ENCODE results near the gene H2BK1. TPM values are rescaled to one million over a fixed set of nuclear protein-coding genes. Genes with fewer than 3 reads are reported as not detected.

Gene H2BK1
- total RNA-seq, 2 experiments from 2014 or later: 0.76 TPM; not detected in 1

- Mint-ChIP-seq H3K4me1 (ENCODE audit: low read depth) (peaks cover 26% of the 10 kb centered on the region), H3K36me3 (ENCODE audit: low read depth) (no peaks in the 10 kb centered on the region), H3K27ac (no peak overlapping the region), H3K4me3 (no peak overlapping the region), H3K27me3 (ENCODE audit: low read depth) (peaks cover 73% of the 10 kb centered on the region), H3K9me3 (ENCODE audit: insufficient read depth) (no peaks in the 10 kb centered on the region)
- ChIA-PET CTCF (interaction anchor here (1.1 to 1.4 kb wide), 3 partner anchors 53 to 127 kb away, joined by 3 to 6 read pairs (median 3); no protein-coding TSS in a partner anchor), POLR2A (no interaction called here)
- ATAC-seq (no peak), DNase-seq (no peak)
Measured at GRCh38 chr7:151250181-151251132, 40.2 kb upstream of the H2BK1 start.

GRCh38 chr7:151249732-151250072 lies 39.4 kb upstream of the H2BK1 start:
- CTCF ChIA-PET: no interaction called here
- Mint-ChIP-seq H3K4me1 (ENCODE audit: low read depth) (peaks cover 30% of the 10 kb centered on the region), H3K9me3 (ENCODE audit: insufficient read depth) (no peaks in the 10 kb centered on the region), H3K27me3 (ENCODE audit: low read depth) (peaks cover 75% of the 10 kb centered on the region), H3K4me3 (no peak overlapping the region), H3K36me3 (ENCODE audit: low read depth) (no peaks in the 10 kb centered on the region), H3K27ac (no peak overlapping the region)
- ATAC-seq (no peak), DNase-seq (no peak)
- POLR2A ChIA-PET: no interaction called here

- Mint-ChIP-seq H3K4me3 (no peak overlapping the region), H3K36me3 (ENCODE audit: low read depth) (no peaks in the 10 kb centered on the region), H3K4me1 (ENCODE audit: low read depth) (peaks cover 35% of the 10 kb centered on the region), H3K27ac (no peak overlapping the region), H3K27me3 (ENCODE audit: low read depth) (peaks cover 71% of the 10 kb centered on the region), H3K9me3 (ENCODE audit: insufficient read depth) (no peaks in the 10 kb centered on the region)
- ChIA-PET POLR2A (no interaction called here), CTCF (no interaction called here)
- peak; percentile 40 for DNase-seq
- ATAC-seq: no peak
Measured at GRCh38 chr7:151249034-151249731, 38.9 kb upstream of the H2BK1 start.

- ChIA-PET CTCF (interaction anchor here (1.5 to 2.7 kb wide), 2 partner anchors 16 to 21 kb away, joined by 5 to 12 read pairs; partner anchors contain the start of genes ABCF2 and CHPF2), POLR2A (no interaction called here)
- no peaks in the 10 kb centered on the region for H3K9me3 Mint-ChIP-seq (ENCODE audit: insufficient read depth)
- DNase-seq (no peak), ATAC-seq (no peak)
- peaks cover 42% of the 10 kb centered on the region for H3K4me1 Mint-ChIP-seq (ENCODE audit: low read depth)
- peak within 1 kb of the TSS; percentile 46 for H3K4me3 Mint-ChIP-seq
- peaks cover 64% of the 10 kb centered on the region for H3K27me3 Mint-ChIP-seq (ENCODE audit: low read depth)
- H3K27ac Mint-ChIP-seq: no peak within 1 kb of the TSS
- H3K36me3 Mint-ChIP-seq (ENCODE audit: low read depth): no peaks in the 10 kb centered on the region
Measured at GRCh38 chr7:151248346-151249033, 38.2 kb upstream of the H2BK1 start, which contains the start of gene SMARCD3. TSS of gene SMARCD3 (minus strand) at chr7:151248694. CDS start at chr7:151248562, 132 bp downstream.

- Mint-ChIP-seq H3K27ac (no peak overlapping the region), H3K36me3 (ENCODE audit: low read depth) (no peaks in the 10 kb centered on the region), H3K9me3 (ENCODE audit: insufficient read depth) (no peaks in the 10 kb centered on the region), H3K27me3 (ENCODE audit: low read depth) (peaks cover 58% of the 10 kb centered on the region), H3K4me1 (ENCODE audit: low read depth) (peaks cover 48% of the 10 kb centered on the region), H3K4me3 (no peak overlapping the region)
- CTCF ChIA-PET: interaction anchor here (0.8 to 2.7 kb wide), 6 partner anchors 13 to 124 kb away, joined by 3 to 16 read pairs (median 6); partner anchors contain the start of genes ABCF2 and CHPF2
- ATAC-seq (no peak), DNase-seq (no peak)
- POLR2A ChIA-PET: interaction anchor here (1.0 kb wide), 1 partner anchor 21 kb away, joined by 3 read pairs; the partner anchor contains the start of gene ABCF2
Measured at GRCh38 chr7:151247611-151248345, 37.5 kb upstream of the H2BK1 start.

GRCh38 chr7:151246851-151247580 lies 36.7 kb upstream of the H2BK1 start:
- Mint-ChIP-seq H3K27me3 (ENCODE audit: low read depth) (peaks cover 50% of the 10 kb centered on the region), H3K9me3 (ENCODE audit: insufficient read depth) (no peaks in the 10 kb centered on the region), H3K4me3 (no peak overlapping the region), H3K36me3 (ENCODE audit: low read depth) (no peaks in the 10 kb centered on the region), H3K27ac (no peak overlapping the region), H3K4me1 (ENCODE audit: low read depth) (peaks cover 47% of the 10 kb centered on the region)
- ChIA-PET POLR2A (interaction anchor here (0.6 to 1.0 kb wide), 2 partner anchors 10 to 20 kb away, joined by 3 read pairs; partner anchors contain the start of gene ABCF2), CTCF (interaction anchor here (0.8 to 2.7 kb wide), 6 partner anchors 13 to 123 kb away, joined by 3 to 16 read pairs (median 6); partner anchors contain the start of genes ABCF2 and CHPF2)
- ATAC-seq (no peak), DNase-seq (no peak)

GRCh38 chr7:151246102-151246850 lies 36.0 kb upstream of the H2BK1 start:
- H3K27me3 Mint-ChIP-seq (ENCODE audit: low read depth): peaks cover 50% of the 10 kb centered on the region
- DNase-seq (no peak), ATAC-seq (no peak)
- POLR2A ChIA-PET: interaction anchor here (0.6 to 1.0 kb wide), 2 partner anchors 11 to 19 kb away, joined by 3 read pairs; partner anchors contain the start of gene ABCF2
- H3K4me1 Mint-ChIP-seq (ENCODE audit: low read depth): peaks cover 46% of the 10 kb centered on the region
- H3K9me3 Mint-ChIP-seq (ENCODE audit: insufficient read depth): no peaks in the 10 kb centered on the region
- H3K27ac Mint-ChIP-seq: no peak overlapping the region
- CTCF ChIA-PET: interaction anchor here (0.6 to 4.8 kb wide), 13 partner anchors 10 to 122 kb away, joined by 3 to 55 read pairs (median 6); partner anchors contain the start of genes ABCF2 and CHPF2
- H3K4me3 Mint-ChIP-seq: no peak overlapping the region
- no peaks in the 10 kb centered on the region for H3K36me3 Mint-ChIP-seq (ENCODE audit: low read depth)

GRCh38 chr7:151245360-151246101 lies 35.2 kb upstream of the H2BK1 start:
- peaks cover 42% of the 10 kb centered on the region for H3K4me1 Mint-ChIP-seq (ENCODE audit: low read depth)
- no peaks in the 10 kb centered on the region for H3K36me3 Mint-ChIP-seq (ENCODE audit: low read depth)
- peak overlapping the region; percentile 5 for H3K4me3 Mint-ChIP-seq
- CTCF ChIA-PET: interaction anchor here (0.7 to 4.8 kb wide), 19 partner anchors 9 to 237 kb away, joined by 3 to 59 read pairs (median 6); partner anchors contain the start of genes ABCB8, ABCF2, CHPF2 and GBX1
- POLR2A ChIA-PET: no interaction called here
- peaks cover 42% of the 10 kb centered on the region for H3K27me3 Mint-ChIP-seq (ENCODE audit: low read depth)
- H3K9me3 Mint-ChIP-seq (ENCODE audit: insufficient read depth): no peaks in the 10 kb centered on the region
- peak; percentile 72 for ATAC-seq
- peak; percentile 69 for DNase-seq
- H3K27ac Mint-ChIP-seq: no peak overlapping the region

- H3K27ac Mint-ChIP-seq: no peak overlapping the region
- peaks cover 42% of the 10 kb centered on the region for H3K4me1 Mint-ChIP-seq (ENCODE audit: low read depth)
- peak overlapping the region; percentile 34 for H3K4me3 Mint-ChIP-seq
- DNase-seq (no peak), ATAC-seq (no peak)
- no peaks in the 10 kb centered on the region for H3K36me3 Mint-ChIP-seq (ENCODE audit: low read depth)
- CTCF ChIA-PET: interaction anchor here (0.8 to 4.8 kb wide), 33 partner anchors 8 to 237 kb away, joined by 3 to 59 read pairs (median 5); partner anchors contain the start of genes ABCB8, ABCF2, CHPF2 and GBX1
- H3K27me3 Mint-ChIP-seq (ENCODE audit: low read depth): peaks cover 36% of the 10 kb centered on the region
- H3K9me3 Mint-ChIP-seq (ENCODE audit: insufficient read depth): no peaks in the 10 kb centered on the region
- POLR2A ChIA-PET: interaction anchor here (0.5 to 2.0 kb wide), 2 partner anchors 18 to 30 kb away, joined by 4 to 11 read pairs; partner anchors contain the start of gene ABCF2
Measured at GRCh38 chr7:151244841-151245346, 34.6 kb upstream of the H2BK1 start.
